Panc1 (cell line): ENCODE measurements around the gene PIGU. TPM values are rescaled to one million over a fixed set of nuclear protein-coding genes. Genes with fewer than 3 reads are reported as not detected.

Experiments used
- ATAC-seq: fragments of 200-7000 bp; cut with Tn5 transposase; 2 replicates; pipeline ENCODE4 v1.9.1; 2020; ENCODE audit warnings: mild to moderate bottlenecking, moderate library complexity
- BruUV-seq: library from RNA; stranded (reverse); fragments of 400-500 nt; replicated peaks from 2 replicates; lab custom pipeline; 2021; lab: Mats Ljungman, UMichigan
- CTCF ChIA-PET: fragments of 300-600 bp; sonication (Branson Sonifier 250); formaldehyde crosslinking; loops from one replicate; lab custom pipeline; 2022; ENCODE audit warnings: antibody characterized with exemption; lab: Charles Lee
- POLR2A ChIA-PET: fragments of 300-600 bp; sonication (Branson Sonifier 250); formaldehyde crosslinking; loops from one replicate; lab custom pipeline; 2022; ENCODE audit warnings: antibody characterized with exemption; lab: Charles Lee
- DNase-seq: peaks from one replicate; pipeline ENCODE4 v3.0.0-alpha.2; 2010; ENCODE audit warnings: low read depth, low spot score
- H3K27ac ChIP-seq: 2 replicates; pipeline ENCODE4 v1.5.1; 2011; ENCODE audit warnings: mild to moderate bottlenecking, low read length, inconsistent platforms
- H3K27me3 ChIP-seq: fragments of 200-500 bp; sonication (Bioruptor generic); 2 replicates; pipeline ENCODE4 v1.6.0; 2014; ENCODE audit warnings: low read length, inconsistent platforms; ENCODE audit not compliant: control insufficient read depth, insufficient read depth
- H3K36me3 ChIP-seq: fragments of 200-500 bp; sonication (Bioruptor generic); 2 replicates; pipeline ENCODE4 v1.5.1; 2014; ENCODE audit warnings: inconsistent platforms, mild to moderate bottlenecking, low read length, moderate library complexity; ENCODE audit not compliant: control insufficient read depth, insufficient read depth
- H3K4me1 ChIP-seq: 2 replicates; pipeline ENCODE4 v1.5.1; 2011; ENCODE audit warnings: inconsistent platforms, mild to moderate bottlenecking, low read length, moderate library complexity; ENCODE audit not compliant: control insufficient read depth, insufficient read depth
- H3K4me3 ChIP-seq, 2 experiments: 2 replicates each; pipeline ENCODE4 v1.5.1; 2011 to 2012; ENCODE audit warnings: low read depth in 2 of 2, low read length in 2 of 2, mild to moderate bottlenecking in 2 of 2, inconsistent platforms in 1 of 2, moderate library complexity in 1 of 2
- H3K9me3 ChIP-seq: fragments of 200-500 bp; sonication (Bioruptor generic); 2 replicates; pipeline ENCODE4 v1.5.1; 2014; ENCODE audit warnings: low read depth, mild to moderate bottlenecking, inconsistent platforms, low read length, moderate library complexity; ENCODE audit not compliant: control insufficient read depth, insufficient read depth
- POLR2AphosphoS5 ChIP-seq: IDR thresholded peaks from 2 replicates; pipeline ENCODE4 v1.6.1; 2012; ENCODE audit warnings: mild to moderate bottlenecking, low read depth, low read length, moderate library complexity
- REST ChIP-seq, 2 experiments: IDR thresholded peaks; 2 replicates each; pipeline ENCODE4 v1.6.1; 2011 to 2012; ENCODE audit warnings: low read depth in 2 of 2, control low read depth in 1 of 2, low read length in 1 of 2, mild to moderate bottlenecking in 1 of 2, moderate library complexity in 1 of 2; ENCODE audit not compliant: insufficient read depth in 1 of 2
- SIN3A ChIP-seq: IDR thresholded peaks from 2 replicates; pipeline ENCODE4 v1.6.1; 2012; ENCODE audit warnings: low read depth, mild to moderate bottlenecking, low read length, moderate library complexity, borderline replicate concordance; ENCODE audit not compliant: insufficient read depth
- TCF7L2 ChIP-seq: IDR thresholded peaks from 2 replicates; pipeline ENCODE4 v1.6.1; 2011; ENCODE audit warnings: mild to moderate bottlenecking, low read depth, low read length, inconsistent platforms
- in situ Hi-C: cut with HindIII; loops from 2 replicates; pipeline ENCODE4 v1.10.0; 2016; ENCODE audit warnings: low sequenced_read_pairs, low pct_unique_long_range_greater_than_20kb
- intact Hi-C: fragments of 100-400 bp; cut with micrococcal nuclease; formaldehyde crosslinking; loops from one replicate; pipeline ENCODE4 v1.10.0; 2022; ENCODE audit not compliant: unreplicated experiment
- total RNA-seq: library from RNA; stranded (reverse); gene quantifications from one replicate; pipeline ENCODE4 v1.2.1, GENCODE V29; 2021; ENCODE audit not compliant: unreplicated experiment
- TF ChIP-seq, protein P1 (sequence below): fragments of 450-650 bp; IDR thresholded peaks from 2 replicates; pipeline ENCODE4 v1.5.1; 2017; ENCODE audit warnings: mild to moderate bottlenecking

The PIGU gene
- total RNA-seq, 1 experiment from 2014 or later = 22.9 TPM

- no peaks in the 10 kb centered on the region for H3K9me3 ChIP-seq
- H3K27ac ChIP-seq = no peak overlapping the region
- DNase-seq (no peak), ATAC-seq (no peak)
- no peak overlapping the region for H3K4me3 ChIP-seq
- no peaks in the 10 kb centered on the region for H3K4me1 ChIP-seq
- no peaks in the 10 kb centered on the region for H3K27me3 ChIP-seq
- H3K36me3 ChIP-seq = no peaks in the 10 kb centered on the region; the same call in 1 of the 2 replicates
- intact Hi-C loops = no loop called here
- no peak for TF ChIP-seq REST (IDR thresholded peaks at IDR 0.05; ENCODE audit: insufficient read depth in 1 of 2, low read depth in 2 of 2, low read length in 1 of 2)
- no peak for TF ChIP-seq TCF7L2
- TF ChIP-seq, protein P1, sequence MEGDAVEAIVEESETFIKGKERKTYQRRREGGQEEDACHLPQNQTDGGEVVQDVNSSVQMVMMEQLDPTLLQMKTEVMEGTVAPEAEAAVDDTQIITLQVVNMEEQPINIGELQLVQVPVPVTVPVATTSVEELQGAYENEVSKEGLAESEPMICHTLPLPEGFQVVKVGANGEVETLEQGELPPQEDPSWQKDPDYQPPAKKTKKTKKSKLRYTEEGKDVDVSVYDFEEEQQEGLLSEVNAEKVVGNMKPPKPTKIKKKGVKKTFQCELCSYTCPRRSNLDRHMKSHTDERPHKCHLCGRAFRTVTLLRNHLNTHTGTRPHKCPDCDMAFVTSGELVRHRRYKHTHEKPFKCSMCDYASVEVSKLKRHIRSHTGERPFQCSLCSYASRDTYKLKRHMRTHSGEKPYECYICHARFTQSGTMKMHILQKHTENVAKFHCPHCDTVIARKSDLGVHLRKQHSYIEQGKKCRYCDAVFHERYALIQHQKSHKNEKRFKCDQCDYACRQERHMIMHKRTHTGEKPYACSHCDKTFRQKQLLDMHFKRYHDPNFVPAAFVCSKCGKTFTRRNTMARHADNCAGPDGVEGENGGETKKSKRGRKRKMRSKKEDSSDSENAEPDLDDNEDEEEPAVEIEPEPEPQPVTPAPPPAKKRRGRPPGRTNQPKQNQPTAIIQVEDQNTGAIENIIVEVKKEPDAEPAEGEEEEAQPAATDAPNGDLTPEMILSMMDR = no peak
- TF ChIP-seq POLR2AphosphoS5 = no peak
- no peak for TF ChIP-seq SIN3A
- no TSS peak for BruUV-seq
- ChIA-PET POLR2A (interaction anchor here (0.5 to 0.7 kb wide), 2 partner anchors 146 to 238 kb away, joined by 3 to 6 read pairs; no protein-coding TSS in a partner anchor), CTCF (interaction anchor here (0.6 kb wide), 1 partner anchor 423 kb away, joined by 12 read pairs; no protein-coding TSS in a partner anchor)
- in situ Hi-C loops = no loop called here
Observed at GRCh38 chr20:34543463-34544056, 133.3 kb downstream of the PIGU start.

DNA sequence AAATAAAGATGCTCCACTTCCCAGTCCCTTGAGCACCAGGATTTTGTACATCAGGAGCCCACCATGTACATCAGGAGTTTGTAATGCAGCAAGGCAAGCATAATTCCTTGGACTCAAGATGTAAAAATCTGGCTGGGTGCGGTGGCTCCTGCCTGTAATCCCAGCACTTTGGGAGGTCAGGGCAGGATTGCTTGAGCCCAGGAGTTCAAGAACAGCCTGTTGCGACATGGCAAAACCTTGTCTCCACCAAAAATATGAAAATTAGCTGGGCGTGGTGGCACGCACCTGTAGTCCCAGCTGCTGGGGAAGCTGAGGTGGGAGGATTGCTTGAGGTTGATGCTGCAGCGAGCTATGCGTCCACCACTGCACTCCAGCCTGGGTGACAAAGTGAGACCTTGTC lies 134.5 kb downstream of the PIGU start:
- no peak for ATAC-seq
- intact Hi-C loops = no loop called here
- CTCF ChIA-PET = no interaction called here

More for the DNA sequence above, 134.5 kb downstream of the PIGU start:
- Histone ChIP-seq H3K27me3 (no peaks in the 10 kb centered on the region), H3K9me3 (no peaks in the 10 kb centered on the region), H3K4me3 (no peak overlapping the region), H3K4me1 (no peaks in the 10 kb centered on the region), H3K36me3 (no peaks in the 10 kb centered on the region; the same call in 1 of the 2 replicates), H3K27ac (no peak overlapping the region)
- POLR2A ChIA-PET = no interaction called here
- no TSS peak for BruUV-seq
- TF ChIP-seq POLR2AphosphoS5 (no peak), TCF7L2 (no peak), REST (IDR thresholded peaks at IDR 0.05; ENCODE audit: insufficient read depth in 1 of 2, low read depth in 2 of 2, low read length in 1 of 2) (no peak), SIN3A (no peak)
- TF ChIP-seq, protein P1 = no peak
- no peak for DNase-seq
- in situ Hi-C loops = no loop called here
